Activated effector memory CD4-positive, alpha-beta T cell treated with anti-CD3 and anti-CD28 coated beads, Interleukin-2, amount 50 U/mL, for 16 hours (primary cell): ENCODE measurements around the gene HNRNPUL1.
"Not testable (repeated sequence)": the region's sequence is repeated elsewhere in the genome, so short reads cannot be mapped to it uniquely, and the experiment has no call there.

ENCODE experiments used
- DNase-seq: peaks from one replicate; pipeline ENCODE4 v3.0.0-alpha.2; 2020

HNRNPUL1 gene

DNA sequence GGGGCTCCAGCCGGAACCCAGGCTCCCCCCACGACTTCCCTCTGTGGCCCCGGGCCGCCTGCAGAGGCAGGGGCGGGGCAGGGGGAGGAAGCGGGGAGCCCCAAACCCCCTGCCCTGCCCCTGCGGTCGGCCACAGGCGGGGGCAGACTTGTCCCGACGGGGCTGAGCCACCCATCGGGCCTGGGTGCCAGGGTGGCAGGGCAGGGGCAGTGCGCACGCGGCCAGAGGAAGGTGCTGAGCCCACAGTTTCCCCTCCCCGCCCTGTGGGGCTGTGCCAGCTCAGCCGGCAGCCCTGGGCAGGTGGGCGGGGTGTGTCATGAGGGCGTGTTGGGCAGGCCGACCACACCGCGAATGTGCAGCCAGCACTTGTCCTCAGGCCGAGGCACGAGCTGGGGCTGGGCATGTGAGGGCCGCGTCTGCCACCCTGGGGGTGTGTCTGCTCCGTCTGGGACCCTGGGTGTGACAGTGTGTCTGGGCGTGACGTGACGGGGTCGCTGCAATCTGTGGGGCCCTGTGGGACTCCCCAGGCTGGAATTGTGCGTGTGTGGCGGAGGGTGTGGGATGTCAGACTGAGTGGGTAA, 63.5 kb downstream of the HNRNPUL1 start:
- peak; percentile 95 for DNase-seq

DNA sequence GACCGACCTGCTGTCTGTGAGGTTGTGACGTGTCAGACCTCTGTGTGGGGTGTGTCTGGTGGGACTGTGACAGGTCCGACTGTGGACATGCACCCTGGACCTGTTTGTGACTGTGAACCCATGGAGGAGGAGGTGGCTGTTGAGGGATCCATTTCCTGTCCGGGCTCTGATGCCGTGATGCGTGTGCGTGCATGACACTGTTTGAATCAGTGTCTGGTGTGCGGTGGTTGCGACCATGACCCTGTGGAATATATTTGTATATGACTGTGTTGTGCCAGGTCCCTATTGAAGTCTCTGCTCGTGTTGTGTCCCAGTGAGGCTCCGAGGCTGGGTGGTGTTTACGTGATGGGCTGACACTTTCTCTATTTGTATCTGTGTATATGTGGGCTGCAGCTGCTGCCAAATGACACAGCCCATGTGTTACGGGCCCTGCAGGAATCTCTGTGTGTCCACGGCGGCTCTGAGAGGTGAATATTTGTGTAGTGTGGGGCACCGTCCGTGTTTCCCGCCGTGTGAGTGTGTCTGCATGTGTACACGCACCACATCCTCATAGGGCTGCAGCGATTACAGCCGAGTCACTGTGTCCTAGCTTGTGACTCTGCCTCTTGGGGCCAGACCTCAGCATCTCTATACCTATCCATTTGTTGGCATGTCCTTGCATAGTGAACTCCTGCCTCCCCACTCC, 64.1 kb downstream of the HNRNPUL1 start:
- no peak for DNase-seq

DNA sequence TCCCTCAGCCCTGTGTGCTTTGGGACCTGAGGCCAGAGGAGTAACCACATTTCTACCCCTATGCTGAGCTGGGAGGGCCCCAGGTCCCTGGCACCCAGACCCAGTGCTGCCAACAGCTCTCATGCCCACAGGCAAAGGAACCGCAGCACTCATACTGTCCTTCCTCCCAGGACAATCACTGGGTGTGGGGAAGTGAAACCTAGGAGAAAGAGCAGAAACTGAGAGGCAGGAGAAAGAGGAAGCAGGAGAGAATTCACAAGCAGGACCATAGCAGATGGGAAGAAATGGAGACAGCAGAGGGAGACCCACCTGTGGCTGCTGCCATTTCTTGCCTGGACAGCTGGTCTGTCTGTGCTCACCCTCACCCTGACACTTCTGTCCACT, 64.7 kb downstream of the HNRNPUL1 start:
- DNase-seq: no peak

DNA sequence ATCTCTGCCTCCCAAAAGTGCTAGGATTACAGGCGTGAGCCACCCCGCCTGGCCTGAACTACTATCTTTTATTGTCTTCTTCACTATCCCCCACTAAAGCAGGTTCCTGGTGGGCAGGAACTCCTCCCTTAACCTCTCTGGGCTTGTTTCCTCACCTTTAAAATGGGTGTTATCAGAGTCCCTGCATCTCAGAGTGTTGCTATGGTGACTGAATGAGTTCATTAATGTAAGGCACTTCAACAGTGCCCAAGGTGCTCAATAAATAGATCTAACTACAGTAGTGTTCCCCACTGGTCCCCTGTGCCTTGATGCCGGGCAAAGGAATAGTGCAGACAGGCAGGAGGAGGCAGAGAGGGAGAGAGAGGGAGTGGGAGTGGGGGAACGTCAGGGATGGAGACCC, 66.3 kb downstream of the HNRNPUL1 start:
- DNase-seq: no peak

DNA sequence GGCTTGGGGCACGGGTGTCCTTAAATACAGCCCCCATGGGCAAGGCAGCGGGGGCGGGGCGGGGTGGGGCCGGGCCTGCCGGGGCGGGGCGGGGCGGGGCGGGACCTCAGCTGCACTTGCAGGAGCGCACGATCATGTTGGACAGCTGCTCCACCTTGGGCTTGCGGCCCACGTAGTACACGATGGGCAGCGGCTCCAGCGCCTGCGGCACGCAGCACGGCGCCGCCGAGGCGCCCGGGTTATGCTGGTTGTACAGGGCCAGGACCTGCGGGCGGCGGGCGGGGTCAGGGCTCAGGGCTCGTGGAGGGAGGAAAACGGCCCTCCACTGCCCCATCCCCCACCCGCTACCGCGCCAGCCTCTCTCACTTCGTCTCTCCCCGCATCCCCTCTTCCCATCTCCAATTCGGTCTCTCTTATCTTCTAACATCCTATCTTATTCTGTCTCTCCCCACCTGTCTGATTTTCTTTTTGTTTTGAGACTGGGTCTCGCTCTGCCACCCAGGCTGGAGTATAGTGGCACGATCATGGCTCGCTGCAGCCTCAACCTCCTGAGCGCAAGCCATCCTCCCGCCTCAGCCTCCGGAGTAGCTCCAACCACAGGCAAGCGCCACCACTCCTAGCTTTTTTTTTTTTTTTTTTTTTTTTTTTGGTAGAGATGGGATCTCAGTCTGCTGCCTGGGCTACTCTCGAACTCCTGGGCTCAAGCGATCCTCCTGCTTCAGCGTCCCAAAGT, 66.9 kb downstream of the HNRNPUL1 start:
- DNase-seq: no peak

DNA sequence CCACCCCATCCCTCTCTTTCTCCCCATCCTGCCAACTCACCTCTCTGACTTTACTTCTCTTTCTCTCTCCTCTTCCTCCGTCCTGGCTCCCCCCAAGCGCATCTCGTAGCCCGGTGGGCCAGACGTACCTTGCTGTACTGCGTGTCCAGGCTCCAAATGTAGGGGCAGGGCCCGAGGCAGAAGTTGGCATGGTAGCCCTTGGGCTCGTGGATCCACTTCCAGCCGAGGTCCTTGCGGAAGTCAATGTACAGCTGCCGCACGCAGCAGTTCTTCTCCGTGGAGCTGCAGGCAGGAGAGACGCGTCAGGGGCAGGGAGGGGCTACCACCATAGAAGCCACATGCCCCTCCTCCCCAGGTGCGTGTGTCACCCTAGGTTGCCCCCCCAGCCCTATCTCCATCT, 67.8 kb downstream of the HNRNPUL1 start:
- no peak for DNase-seq

DNA sequence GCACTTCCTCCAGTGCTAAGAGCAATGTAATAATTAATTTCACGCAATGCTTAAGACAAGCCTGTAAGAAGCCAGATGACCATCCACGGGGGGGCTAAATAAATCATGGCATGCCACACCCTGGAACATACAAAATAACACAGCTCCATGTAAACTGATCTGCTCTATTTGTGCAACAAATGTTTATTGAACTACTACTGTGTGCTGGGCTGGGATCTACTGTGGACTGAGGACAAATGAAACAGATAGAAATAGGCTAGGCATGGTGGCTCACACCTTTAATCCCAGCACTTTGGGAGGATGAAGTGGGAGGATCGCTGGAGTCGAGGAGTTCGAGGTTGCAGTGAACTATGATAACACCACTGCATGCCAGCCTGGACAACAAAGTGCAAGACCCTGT, 68.3 kb downstream of the HNRNPUL1 start:
- DNase-seq: no peak

DNA sequence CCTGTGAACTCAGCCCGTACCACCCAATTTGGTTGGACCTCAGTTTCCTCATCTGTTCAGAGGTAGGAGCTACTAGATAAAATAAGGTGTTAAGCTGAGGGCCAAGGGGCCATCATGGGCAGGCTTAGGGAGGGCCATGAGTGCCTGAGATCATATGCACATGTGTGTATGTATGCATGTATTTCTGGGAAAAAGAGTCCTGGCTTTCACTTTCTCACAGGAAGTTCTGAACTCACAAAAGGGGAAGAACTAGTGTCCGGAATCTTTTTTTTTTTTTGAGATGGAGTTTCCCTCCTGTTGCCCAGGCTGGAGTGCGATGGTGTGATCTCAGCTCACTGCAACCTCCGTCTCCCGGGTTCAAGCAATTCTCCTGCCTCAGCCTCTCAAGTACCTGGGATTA, 70.6 kb downstream of the HNRNPUL1 start:
- no peak for DNase-seq

DNA sequence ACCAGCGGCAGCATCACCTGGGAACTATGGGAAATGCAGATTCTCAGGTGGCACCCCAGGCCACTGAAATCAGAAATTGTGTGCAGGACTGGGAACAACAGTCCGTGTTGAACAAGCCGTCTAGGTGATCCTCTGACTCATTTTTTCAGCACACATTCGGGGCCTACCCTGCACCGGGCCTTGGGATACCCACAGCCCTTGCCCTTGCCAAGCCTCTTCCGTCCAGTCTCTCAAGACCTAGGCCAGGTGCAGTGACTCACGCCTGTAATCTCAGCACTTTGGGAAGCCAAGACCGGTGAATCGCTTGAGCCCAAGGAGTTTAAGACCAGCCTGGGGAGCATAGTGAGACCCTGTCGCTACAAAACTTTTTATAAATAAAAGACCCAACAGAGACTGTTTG, 71.3 kb downstream of the HNRNPUL1 start:
- DNase-seq: no peak

DNA sequence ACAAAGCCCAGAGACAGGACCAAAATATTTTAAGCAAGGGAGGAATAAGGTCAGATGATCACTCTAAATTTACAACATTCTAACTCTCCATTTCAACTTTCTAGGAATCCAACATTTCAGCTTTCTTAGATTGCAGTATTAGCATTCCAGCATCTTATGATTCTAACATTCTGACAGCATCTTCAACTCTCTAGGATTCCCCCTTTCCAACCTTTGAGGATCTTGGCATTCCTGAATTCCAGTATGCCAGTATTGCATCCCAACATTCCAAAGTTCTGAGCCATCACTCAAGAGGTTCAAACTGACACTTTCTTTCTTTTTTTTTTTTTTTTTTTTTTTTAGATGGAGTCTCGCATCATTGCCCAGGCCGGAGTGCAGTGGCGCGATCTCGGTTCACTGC, 75.8 kb downstream of the HNRNPUL1 start:
- no peak for DNase-seq

DNA sequence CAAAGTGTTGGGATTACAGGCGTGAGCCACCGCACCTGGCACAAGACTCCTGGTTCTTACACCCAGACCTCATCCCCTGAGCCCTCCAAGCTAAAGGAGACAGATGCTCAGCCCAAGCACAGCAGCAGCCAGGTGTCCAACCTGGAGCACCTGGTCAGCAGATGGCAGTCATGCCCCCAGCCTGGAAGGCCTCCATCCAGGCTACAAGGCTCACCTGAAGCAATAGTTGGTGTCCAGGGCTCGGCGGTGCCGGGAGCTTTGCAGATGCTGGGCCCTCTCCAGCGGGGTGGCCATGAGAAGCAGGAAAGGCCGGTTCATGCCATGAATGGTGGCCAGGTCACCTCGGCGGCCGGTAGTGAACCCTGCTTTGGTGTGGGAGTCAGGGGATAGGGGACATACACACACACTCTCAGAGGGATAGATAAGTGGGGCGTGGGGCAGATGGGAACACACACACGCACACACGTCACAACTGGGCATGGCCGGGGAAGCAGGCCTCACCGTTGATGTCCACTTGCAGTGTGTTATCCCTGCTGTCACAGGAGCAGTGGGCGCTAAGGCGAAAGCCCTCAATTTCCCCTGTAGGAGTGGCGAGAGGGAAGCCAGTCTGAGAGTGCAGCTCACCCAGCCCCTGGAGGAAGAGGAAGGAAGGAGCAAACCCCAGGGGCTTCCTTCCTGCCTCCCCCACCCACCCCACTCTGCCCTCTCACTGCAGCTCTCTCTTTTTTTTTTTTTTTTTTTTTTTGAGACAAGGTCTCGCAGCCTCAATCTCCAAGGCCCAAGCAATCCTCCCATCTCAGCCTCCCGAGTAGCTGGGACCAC, 77.7 kb downstream of the HNRNPUL1 start:
- DNase-seq: peak; percentile 67

DNA sequence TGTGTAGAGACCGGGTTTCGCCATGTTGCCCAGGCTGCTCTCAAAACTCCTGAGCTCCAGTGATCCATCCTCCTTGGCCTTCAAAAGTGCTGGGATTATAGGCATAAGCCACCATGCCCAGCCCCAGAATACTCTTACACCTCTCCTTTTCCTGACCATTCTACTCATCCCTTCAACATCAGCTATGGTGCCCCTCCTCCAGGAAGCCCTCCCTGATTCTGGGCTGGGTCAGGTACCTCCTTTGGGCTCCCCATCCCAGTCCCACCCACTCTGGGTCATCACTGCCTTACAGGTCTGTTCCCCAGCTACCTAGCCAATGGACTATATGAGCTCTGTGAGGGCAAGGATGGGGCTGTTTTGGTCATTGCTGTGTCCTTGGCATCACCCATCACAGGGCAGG, 80.0 kb downstream of the HNRNPUL1 start:
- DNase-seq: no peak

DNA sequence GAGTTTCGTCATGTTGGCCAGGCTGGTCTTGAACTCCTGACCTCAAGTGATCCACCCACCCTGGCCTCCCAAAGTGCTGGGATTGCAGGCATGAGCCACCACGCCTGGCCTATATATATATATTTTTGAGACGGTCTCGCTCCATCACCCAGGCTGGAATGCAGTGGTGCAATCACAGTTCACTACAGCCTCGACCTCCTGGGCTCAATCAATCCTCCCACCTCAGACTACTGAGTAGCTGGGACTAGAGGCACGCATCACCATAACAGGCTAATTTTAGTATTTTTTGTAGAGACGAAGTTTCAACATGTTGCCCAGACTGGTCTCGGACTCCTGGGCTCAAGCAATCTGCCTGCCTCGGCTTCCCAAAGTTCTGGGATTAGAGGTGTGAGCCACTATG, 82.7 kb downstream of the HNRNPUL1 start:
- not testable (repeated sequence) for DNase-seq

DNA sequence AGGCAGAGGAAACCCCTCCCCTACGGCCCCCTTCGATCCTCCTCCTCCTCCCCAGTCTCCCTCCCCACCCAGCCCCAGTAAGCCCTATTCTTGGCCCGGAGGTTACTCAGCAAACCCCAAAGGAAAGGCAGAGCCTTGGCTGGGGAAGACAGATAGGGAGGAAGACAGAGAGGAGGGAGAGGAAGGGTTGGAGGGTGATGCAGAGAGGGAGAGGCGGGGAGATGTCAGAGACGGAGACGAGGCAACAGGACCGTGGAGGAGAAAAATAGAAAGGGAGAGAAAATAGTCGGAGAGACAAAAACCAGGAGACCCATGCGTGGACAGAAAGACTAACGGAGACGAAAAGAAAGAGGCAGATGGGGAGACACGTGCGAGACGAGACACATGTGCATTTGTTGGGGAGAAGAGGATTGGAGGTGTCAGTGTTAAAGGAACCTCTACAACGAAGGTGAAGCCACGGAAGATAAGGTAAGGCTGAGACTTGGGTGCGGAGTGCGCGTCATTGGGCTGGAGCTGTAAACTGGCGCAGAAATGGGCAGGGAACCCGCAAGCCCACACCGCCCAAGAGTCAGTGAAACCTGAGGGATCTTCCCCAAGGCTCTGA, 86.7 kb downstream of the HNRNPUL1 start:
- DNase-seq: no peak

DNA sequence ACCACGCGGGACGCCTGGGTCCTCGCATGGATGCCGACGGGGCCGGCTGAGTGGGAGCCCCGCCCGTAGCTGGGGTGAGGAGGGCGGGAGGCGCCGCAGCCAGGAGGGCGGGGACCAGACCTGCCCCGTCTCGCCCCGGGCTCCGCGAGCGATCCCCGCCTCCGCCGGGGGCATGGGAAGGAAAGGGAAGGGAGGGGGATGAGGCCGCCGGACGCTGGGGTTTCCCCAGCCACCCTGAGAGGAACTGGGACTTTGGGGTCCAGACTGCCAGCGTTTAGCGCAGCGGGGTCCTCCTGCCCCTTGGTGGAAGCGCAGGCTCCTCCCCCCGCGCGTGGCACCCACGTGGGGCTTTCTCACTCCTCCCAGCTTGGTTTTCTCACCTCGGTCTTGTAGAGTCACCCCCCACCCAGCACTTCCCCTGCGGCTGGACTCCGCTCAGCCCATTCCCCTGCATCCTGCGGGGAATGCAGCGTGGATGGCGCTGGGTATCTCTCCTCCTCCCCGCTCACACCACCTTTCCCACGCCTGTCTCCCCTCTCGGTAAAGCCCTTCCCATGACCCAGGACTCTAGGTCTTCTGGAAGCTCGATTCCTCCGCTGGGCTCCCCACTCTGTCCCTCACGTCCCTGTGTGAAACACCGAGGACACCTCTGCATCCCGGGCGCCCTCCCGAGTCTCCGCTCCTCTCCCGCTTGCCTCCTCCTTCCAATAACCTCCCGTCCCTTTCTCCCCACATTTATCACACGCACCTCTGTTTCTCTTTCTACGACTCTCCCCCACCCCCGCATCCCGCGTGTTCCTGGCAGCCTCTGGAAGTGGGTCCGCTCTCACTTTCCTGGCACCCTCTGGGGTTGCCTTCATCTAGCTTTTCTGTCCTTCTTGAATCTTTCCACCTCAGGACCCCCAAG, 87.4 kb downstream of the HNRNPUL1 start:
- peak; percentile 95 for DNase-seq

DNA sequence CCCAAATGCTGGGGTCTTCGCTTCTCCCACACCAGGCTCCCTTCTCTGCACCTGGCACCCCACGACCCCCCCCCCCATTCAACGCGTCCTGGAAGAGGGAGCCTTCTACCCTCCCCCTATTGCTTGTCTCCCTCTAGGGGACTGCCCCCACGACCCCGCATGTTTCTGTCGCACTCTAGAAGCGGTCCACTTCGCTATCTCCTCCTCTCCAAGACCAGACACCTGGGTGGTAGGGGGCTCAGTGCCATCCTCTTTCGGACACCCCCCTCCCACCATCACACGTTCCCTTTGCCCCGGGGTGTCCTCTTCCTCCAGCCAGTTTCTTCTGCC, 88.1 kb downstream of the HNRNPUL1 start:
- no peak for DNase-seq

DNA sequence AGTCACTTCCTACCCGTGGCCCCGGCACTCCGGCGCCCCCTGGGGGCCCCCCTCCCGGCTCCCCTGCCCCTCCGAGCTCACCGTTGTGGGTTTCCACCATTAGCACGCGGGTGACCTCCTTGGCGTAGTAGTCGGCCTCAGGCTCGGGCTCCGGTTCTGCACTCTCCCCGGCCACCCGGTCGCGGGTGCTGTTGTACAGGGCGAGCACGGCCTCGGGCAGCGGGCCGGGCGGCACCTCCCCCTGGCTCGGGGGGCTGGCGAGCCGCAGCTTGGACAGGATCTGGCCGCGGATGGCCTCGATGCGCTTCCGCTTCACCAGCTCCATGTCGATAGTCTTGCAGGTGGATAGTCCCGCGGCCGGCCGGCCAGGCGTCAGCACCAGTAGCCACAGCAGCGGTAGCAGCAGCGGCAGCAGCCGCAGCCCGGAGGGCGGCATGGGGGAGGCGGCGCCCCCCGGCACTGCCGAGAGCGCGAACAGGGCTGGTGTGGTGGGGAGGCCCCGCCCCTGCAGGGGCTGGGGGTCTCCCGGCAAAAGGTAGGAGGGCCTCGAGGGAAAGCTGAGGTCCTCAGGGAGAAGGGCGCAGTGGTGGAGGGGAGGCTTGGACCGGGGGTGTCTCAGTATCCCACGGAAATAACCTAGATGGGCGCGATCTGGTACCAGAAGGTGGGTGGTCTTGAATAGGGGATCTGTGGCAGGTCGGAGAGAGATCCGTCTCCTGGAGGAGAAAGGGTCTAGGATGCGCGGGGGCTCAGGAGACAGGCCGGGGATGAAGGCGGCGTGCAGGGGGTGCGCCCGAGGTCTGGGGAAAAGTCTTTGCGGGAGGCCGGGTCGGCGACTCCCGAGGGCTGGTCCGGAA, 88.7 kb downstream of the HNRNPUL1 start:
- DNase-seq: peak; percentile 93

DNA sequence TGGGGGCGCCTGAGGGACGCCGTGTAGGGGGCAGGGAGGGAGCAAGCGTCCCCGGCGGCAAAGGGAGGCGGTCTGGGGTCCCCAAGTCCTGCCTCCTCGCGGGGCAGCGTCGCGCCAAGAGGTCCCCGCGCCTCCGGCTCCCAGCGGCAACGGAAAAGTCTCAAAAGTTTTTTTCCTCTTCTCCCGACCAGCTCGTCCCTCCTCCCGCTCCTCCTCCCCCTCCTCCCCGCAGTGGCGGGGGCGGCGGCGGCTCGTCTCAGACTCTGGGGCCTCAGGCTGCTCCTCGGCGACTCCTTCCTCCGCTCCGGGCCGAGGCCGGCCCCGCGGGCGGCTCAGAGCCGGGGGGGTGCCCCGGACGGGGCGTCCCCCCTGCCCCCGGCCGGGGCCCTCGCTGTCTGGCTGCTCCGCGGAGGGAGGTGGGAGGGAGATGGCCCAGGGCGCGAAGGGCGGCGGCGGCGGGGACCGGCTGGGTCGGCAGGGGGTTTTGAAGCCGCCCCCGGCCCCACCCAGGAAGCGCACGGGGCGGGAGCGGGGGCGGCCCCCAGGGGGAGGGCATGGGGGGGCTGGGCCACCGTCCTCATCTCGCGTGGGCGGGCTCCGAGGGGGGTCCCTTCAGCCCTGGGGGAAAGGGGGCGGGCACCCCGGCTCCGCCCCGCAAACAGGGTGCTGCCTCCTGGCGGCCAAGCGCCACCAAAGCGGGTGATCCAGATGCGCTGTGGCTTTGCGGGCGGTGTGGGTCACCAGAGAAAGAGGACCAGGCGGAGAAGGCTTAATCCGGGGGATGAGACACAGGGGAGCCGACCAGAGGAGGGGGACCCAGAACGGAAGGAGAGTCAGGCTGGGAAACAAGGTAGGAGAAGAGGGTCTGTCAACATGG, 89.5 kb downstream of the HNRNPUL1 start, which contains the start of gene TGFB1:
TGFB1 (minus strand) TSS at position 457 of the 877 bp plus-strand sequence. CDS start 878 bp downstream, outside the sequence.
- DNase-seq: peak; percentile 98

DNA sequence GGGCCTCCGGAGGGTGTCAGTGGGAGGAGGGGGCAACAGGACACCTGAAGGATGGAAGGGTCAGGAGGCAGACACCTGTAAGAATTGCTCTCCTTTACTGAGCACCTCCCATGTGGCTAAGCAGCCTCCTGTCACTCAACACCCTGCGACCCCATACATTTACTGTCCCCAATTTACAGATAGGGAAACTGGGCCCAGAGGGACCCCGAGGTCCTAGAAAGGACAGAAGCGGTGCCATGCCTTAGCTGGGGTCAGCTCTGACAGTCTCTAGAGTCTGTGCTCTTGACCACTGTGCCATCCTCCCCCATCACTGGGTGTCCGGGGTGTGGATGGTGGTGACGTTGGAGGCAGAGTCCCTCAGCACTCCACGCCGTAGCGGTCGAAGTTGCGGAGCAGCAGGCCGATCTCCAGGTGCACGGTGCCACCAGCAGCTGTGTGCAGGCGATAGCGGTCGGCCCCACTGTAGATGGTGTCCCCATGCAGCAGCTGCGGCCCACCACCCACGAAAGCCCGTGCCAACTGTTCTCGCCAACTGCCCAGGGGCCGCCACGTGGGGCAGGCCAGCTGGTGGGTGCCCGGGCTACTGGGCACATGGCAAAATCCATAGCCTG, 90.3 kb downstream of the HNRNPUL1 start:
- peak; percentile 67 for DNase-seq
